ENCODE measurements around the gene GNAL. TPM values are rescaled to one million over a fixed set of nuclear protein-coding genes. Genes with fewer than 3 reads are reported as not detected.

The GNAL gene
- total RNA-seq, 2 donors from 2014 or later, result 4.2 to 14.3 TPM

GRCh38 chr18:11795916-11796315, 106.9 kb downstream of the GNAL start:
- H3K36me3 ChIP-seq, result no peaks in the 10 kb centered on the region
- H3K9me3 ChIP-seq, result no peaks in the 10 kb centered on the region
- intact Hi-C loops (cut with DNase I), result no loop called here
- TF ChIP-seq CTCF (IDR thresholded peaks at IDR 0.05) (no peak), POLR2A (IDR thresholded peaks at IDR 0.05) (no peak), POLR2AphosphoS5 (IDR thresholded peaks at IDR 0.05) (no peak)
- no peak overlapping the region for H3K27ac ChIP-seq
- H3K27me3 ChIP-seq (replicated peaks; ENCODE audit: insufficient read depth), result no peaks in the 10 kb centered on the region
- 78% methylated on average over 6 of the region's 6 CpGs for WGBS
- H3K4me1 ChIP-seq (replicated peaks), result no peaks in the 10 kb centered on the region
- DNase-seq (ENCODE audit: low spot score), result no peak
- H3K4me3 ChIP-seq, result no peak overlapping the region

GRCh38 chr18:11798271-11798670, 109.2 kb downstream of the GNAL start:
- intact Hi-C loops (cut with DNase I), result no loop called here
- H3K27me3 ChIP-seq (replicated peaks; ENCODE audit: insufficient read depth), result no peaks in the 10 kb centered on the region
- DNase-seq (ENCODE audit: low spot score), result no peak
- TF ChIP-seq CTCF (IDR thresholded peaks at IDR 0.05), result no peak
- no peak for TF ChIP-seq POLR2AphosphoS5 (IDR thresholded peaks at IDR 0.05)
- TF ChIP-seq POLR2A (IDR thresholded peaks at IDR 0.05), result no peak
- H3K4me3 ChIP-seq, result no peak overlapping the region
- no peaks in the 10 kb centered on the region for H3K4me1 ChIP-seq (replicated peaks)
- H3K9me3 ChIP-seq, result no peaks in the 10 kb centered on the region
- H3K36me3 ChIP-seq, result no peaks in the 10 kb centered on the region
- H3K27ac ChIP-seq, result no peak overlapping the region
- WGBS, result 37% methylated on average over 1 of the region's 1 CpG

GRCh38 chr18:11799066-11799465, 110.0 kb downstream of the GNAL start:
- H3K36me3 ChIP-seq, result no peaks in the 10 kb centered on the region
- H3K27me3 ChIP-seq (replicated peaks; ENCODE audit: insufficient read depth), result no peaks in the 10 kb centered on the region
- no peak overlapping the region for H3K27ac ChIP-seq
- no peak overlapping the region for H3K4me3 ChIP-seq
- H3K4me1 ChIP-seq (replicated peaks), result no peaks in the 10 kb centered on the region
- no peak for DNase-seq (ENCODE audit: low spot score)
- TF ChIP-seq CTCF (IDR thresholded peaks at IDR 0.05) (no peak), POLR2AphosphoS5 (IDR thresholded peaks at IDR 0.05) (no peak)
- intact Hi-C loops (cut with DNase I), result no loop called here
- 82% methylated on average over 2 of the region's 2 CpGs for WGBS
- H3K9me3 ChIP-seq, result no peaks in the 10 kb centered on the region

GRCh38 chr18:11800566-11801334, 111.7 kb downstream of the GNAL start:
- Histone ChIP-seq H3K36me3 (no peaks in the 10 kb centered on the region), H3K4me1 (replicated peaks) (no peaks in the 10 kb centered on the region), H3K9me3 (no peaks in the 10 kb centered on the region), H3K27ac (no peak overlapping the region), H3K27me3 (replicated peaks; ENCODE audit: insufficient read depth) (no peaks in the 10 kb centered on the region), H3K4me3 (no peak overlapping the region)
- 78% methylated on average over 5 of the region's 5 CpGs for WGBS
- intact Hi-C loops (cut with DNase I), result no loop called here
- no peak for DNase-seq (ENCODE audit: low spot score)
- TF ChIP-seq CTCF (IDR thresholded peaks at IDR 0.05) (no peak), POLR2A (IDR thresholded peaks at IDR 0.05) (no peak)

GRCh38 chr18:11801573-11801972, 112.5 kb downstream of the GNAL start:
- Histone ChIP-seq H3K27me3 (replicated peaks; ENCODE audit: insufficient read depth) (no peaks in the 10 kb centered on the region), H3K36me3 (no peaks in the 10 kb centered on the region), H3K27ac (no peak overlapping the region), H3K4me3 (no peak overlapping the region), H3K9me3 (no peaks in the 10 kb centered on the region), H3K4me1 (replicated peaks) (no peaks in the 10 kb centered on the region)
- 95% methylated on average over 4 of the region's 4 CpGs for whole genome bisulfite sequencing
- DNase-seq (ENCODE audit: low spot score), result no peak
- TF ChIP-seq CTCF (IDR thresholded peaks at IDR 0.05) (no peak), POLR2A (IDR thresholded peaks at IDR 0.05) (no peak), POLR2AphosphoS5 (IDR thresholded peaks at IDR 0.05) (no peak)
- intact Hi-C loops (cut with DNase I), result no loop called here
